HepG2 (cell line): ENCODE data around the gene RGS2. TPM values are rescaled to one million over a fixed set of nuclear protein-coding genes. Genes with fewer than 3 reads are reported as not detected.
A peak's percentile ranks its signal among the peaks of the same experiment; 100 is the strongest.

Experiments used
- EP300 ChIP-seq, 3 experiments: sonication (generic) in 1 of 3; formaldehyde crosslinking in 1 of 3; IDR thresholded peaks; 2 replicates each; pipeline versions ENCODE4 v1.5.1 to v1.6.1; 2011 to 2020; ENCODE audit warnings: low read depth in 2 of 3, low read length in 2 of 3, borderline replicate concordance in 1 of 3, improper control_type of control experiment in 1 of 3, mild to moderate bottlenecking in 1 of 3, missing genetic modification reagents in 1 of 3, moderate library complexity in 1 of 3
- JARID2 ChIP-seq: sonication (generic); formaldehyde crosslinking; IDR thresholded peaks from 2 replicates; pipeline ENCODE4 v1.8.1; 2023; ENCODE audit warnings: missing genetic modification reagents, inconsistent platforms; ENCODE audit not compliant: insufficient replicate concordance
- MAZ ChIP-seq, 2 experiments: sonication (generic) in 1 of 2; formaldehyde crosslinking in 1 of 2; IDR thresholded peaks; 2 replicates each; pipeline versions ENCODE4 v1.5.0 to v1.6.1; 2012 to 2020; ENCODE audit warnings: low read depth in 2 of 2, mild to moderate bottlenecking in 2 of 2, borderline replicate concordance in 1 of 2, improper control_type of control experiment in 1 of 2, low read length in 1 of 2, missing genetic modification reagents in 1 of 2, moderate library complexity in 1 of 2
- NCOA2 ChIP-seq: sonication (generic); formaldehyde crosslinking; IDR thresholded peaks from 2 replicates; pipeline ENCODE4 v1.8.0; 2022; ENCODE audit warnings: inconsistent platforms
- RXRB ChIP-seq: IDR thresholded peaks from 2 replicates; pipeline ENCODE4 v1.6.1; 2016; ENCODE audit warnings: borderline replicate concordance, missing genetic modification reagents, missing compliant biosample characterization
- TAF1 ChIP-seq: sonication (generic); formaldehyde crosslinking; IDR thresholded peaks from 2 replicates; pipeline ENCODE4 v1.4.0; 2020; ENCODE audit warnings: missing genetic modification reagents
- TEF ChIP-seq: sonication (generic); formaldehyde crosslinking; IDR thresholded peaks from 2 replicates; pipeline ENCODE4 v1.5.0; 2020; ENCODE audit warnings: missing genetic modification reagents
- ZBED4 ChIP-seq: sonication (generic); formaldehyde crosslinking; IDR thresholded peaks from 2 replicates; pipeline ENCODE4 v1.4.0; 2020; ENCODE audit warnings: missing genetic modification reagents, borderline replicate concordance
- ZNF12 ChIP-seq: sonication (generic); formaldehyde crosslinking; IDR thresholded peaks from 2 replicates; pipeline ENCODE4 v1.5.0; 2020; ENCODE audit warnings: missing genetic modification reagents
- ZNF224 ChIP-seq: sonication (generic); formaldehyde crosslinking; IDR thresholded peaks from 2 replicates; pipeline ENCODE4 v1.5.0; 2020; ENCODE audit warnings: mild to moderate bottlenecking, missing genetic modification reagents
- ZNF407 ChIP-seq: sonication (generic); formaldehyde crosslinking; IDR thresholded peaks from one replicate; pipeline ENCODE4 v1.5.1; 2020; ENCODE audit warnings: mild to moderate bottlenecking, missing genetic modification reagents; ENCODE audit errors: not compliant biosample characterization
- polyA plus RNA-seq, 8 experiments: library from polyadenylated mRNA; depleted of rRNA in 3 of 8; stranded (reverse) in 7 of 8; unstranded in 1 of 8; fragments of >200 nt; fragmentation: Illumina TruSeq in 4 of 8; extraction: Trizol in 4 of 8; gene quantifications; 2 replicates each; pipeline versions ENCODE4 v1.2.1 to v1.2.3, GENCODE V29; 2011 to 2016; ENCODE audit warnings: low read depth in 4 of 8, missing spikeins in 1 of 8, mixed read lengths in 1 of 8; ENCODE audit not compliant: insufficient read depth in 1 of 8
- total RNA-seq, 5 experiments: library from RNA; depleted of rRNA; stranded (reverse); fragments of >200 nt; fragmentation: Illumina TruSeq; extraction: Trizol; gene quantifications; 2 replicates each; pipeline ENCODE4 v1.2.3, GENCODE V29; 2016; ENCODE audit warnings: low read depth in 1 of 5

RGS2 gene
- total and polyA plus RNA-seq, 2 of the 13 experiments (the other 11 are each of a cell fraction or from before 2014, with no cell fraction given), result 0.64 to 1.4 TPM

- TF ChIP-seq ZNF407 (CRISPR knock-in tag), result peak; percentile 70
- no peak for TF ChIP-seq EP300 (IDR thresholded peaks at IDR 0.05; ENCODE audit: low read depth in 2 of 2, low read length in 2 of 2)
- TF ChIP-seq EP300 (CRISPR knock-in tag; IDR thresholded peaks at IDR 0.05; ENCODE audit: borderline replicate concordance), result 0 out of 2 replicates have a peak, but pooled peaks have one; percentile 31
- TF ChIP-seq ZNF12 (CRISPR knock-in tag), result no peak
- TF ChIP-seq MAZ (IDR thresholded peaks at IDR 0.05; ENCODE audit: borderline replicate concordance, low read depth, low read length), result peak; percentile 32; the same call in 1 of the 2 replicates
- peak; percentile 86 for TF ChIP-seq MAZ (CRISPR knock-in tag; IDR thresholded peaks at IDR 0.05; ENCODE audit: low read depth)
- TF ChIP-seq TEF (CRISPR knock-in tag), result peak; percentile 73; the same call in 1 of the 2 replicates
- TF ChIP-seq ZNF224 (CRISPR knock-in tag), result peak; percentile 84
- peak; percentile 72; the same call in 1 of the 2 replicates for TF ChIP-seq TAF1 (CRISPR knock-in tag)
- TF ChIP-seq NCOA2, result no peak; the same call in 1 of the 2 replicates
- peak; percentile 63 for TF ChIP-seq RXRB (CRISPR knock-in tag)
- no peak; the same call in 1 of the 2 replicates for TF ChIP-seq ZBED4 (CRISPR knock-in tag)
- TF ChIP-seq JARID2 (CRISPR knock-in tag), result peak; percentile 24
Measured at GRCh38 chr1:192808518-192809306, at the start of gene RGS2 (continued).
